ENCODE data around the gene ZNF385B. TPM values are rescaled to one million over a fixed set of nuclear protein-coding genes. Genes with fewer than 3 reads are reported as not detected.

Gene ZNF385B
- total RNA-seq, 5 donors from 2014 or later (not counting 1 experiment from before 2014, with no cell fraction given): 0.12 TPM; not detected in 4

GRCh38 chr2:179543361-179543901 is 318.0 kb downstream of the ZNF385B start:
- no peaks in the 10 kb centered on the region for H3K4me1 ChIP-seq (ENCODE audit: control insufficient read depth in 1 of 2, extremely low read depth in 1 of 2, insufficient read depth in 2 of 2, low read length in 2 of 2)
- Mint-ChIP-seq H3K27me3 (no peaks in the 10 kb centered on the region), H3K36me3 (no peaks in the 10 kb centered on the region), H3K27ac (no peak overlapping the region), H3K4me1 (no peaks in the 10 kb centered on the region), H3K4me3 (no peak overlapping the region), H3K9me3 (peaks cover 0 to 9% (median 6%) of the 10 kb centered on the region in 3 donors)
- H3K27ac ChIP-seq (ENCODE audit: low read length): no peak overlapping the region
- no peak for ATAC-seq (replicated peaks in 1 of 4)
- no peaks in the 10 kb centered on the region for H3K9me3 ChIP-seq
- POLR2A ChIA-PET: no interaction called here
- H3K36me3 ChIP-seq (ENCODE audit: control insufficient read depth in 2 of 2, extremely low read depth in 1 of 2, insufficient read depth in 1 of 2, low read length in 1 of 2): no peaks in the 10 kb centered on the region
- H3K4me3 ChIP-seq (ENCODE audit: control insufficient read depth in 1 of 2, extremely low read depth in 1 of 2, low read length in 1 of 2): no peak overlapping the region
- DNase-seq: no peak
- no peaks in the 10 kb centered on the region for H3K27me3 ChIP-seq (replicated peaks in 1 of 2; ENCODE audit: control insufficient read depth in 2 of 2, extremely low read depth in 1 of 2, insufficient read depth in 2 of 2, low read length in 1 of 2)
- 85% methylated on average over 3 of the region's 3 CpGs for WGBS (ENCODE audit: insufficient coverage)
- CTCF ChIA-PET: no interaction called here

DNA sequence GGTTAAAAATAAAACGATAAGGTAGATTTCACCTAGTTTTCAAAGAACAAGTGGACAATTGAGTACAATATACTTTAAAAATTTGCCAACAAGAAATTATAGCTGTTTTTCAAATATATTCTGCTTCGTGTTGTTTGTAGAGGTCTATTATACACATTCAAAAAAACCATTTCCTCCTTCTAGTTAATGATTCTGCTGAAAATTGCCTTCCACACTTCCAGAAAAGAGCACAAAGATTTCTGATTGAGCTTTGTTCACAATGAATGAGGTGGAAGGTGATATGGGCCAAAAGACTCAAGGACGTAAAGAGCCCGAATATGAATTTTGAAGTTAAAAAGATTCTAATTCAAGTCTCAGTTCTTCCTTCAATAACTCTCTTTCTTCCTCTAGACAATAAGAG is 319.8 kb downstream of the ZNF385B start:
- Histone ChIP-seq H3K9me3 (no peaks in the 10 kb centered on the region), H3K4me3 (ENCODE audit: control insufficient read depth in 1 of 2, extremely low read depth in 1 of 2, low read length in 1 of 2) (no peak overlapping the region), H3K27ac (ENCODE audit: low read length) (no peak overlapping the region), H3K36me3 (ENCODE audit: control insufficient read depth in 2 of 2, extremely low read depth in 1 of 2, insufficient read depth in 1 of 2, low read length in 1 of 2) (no peaks in the 10 kb centered on the region), H3K27me3 (replicated peaks in 1 of 2; ENCODE audit: control insufficient read depth in 2 of 2, extremely low read depth in 1 of 2, insufficient read depth in 2 of 2, low read length in 1 of 2) (no peaks in the 10 kb centered on the region), H3K4me1 (ENCODE audit: control insufficient read depth in 1 of 2, extremely low read depth in 1 of 2, insufficient read depth in 2 of 2, low read length in 2 of 2) (no peaks in the 10 kb centered on the region)
- DNase-seq: no peak
- H3K27ac Mint-ChIP-seq: no peak overlapping the region
- H3K4me3 Mint-ChIP-seq: no peak overlapping the region
- no peak for ATAC-seq (replicated peaks in 1 of 4)
- no peaks in the 10 kb centered on the region for H3K27me3 Mint-ChIP-seq
- peaks cover 0 to 9% (median 6%) of the 10 kb centered on the region in 3 donors for H3K9me3 Mint-ChIP-seq
- no CpG with 5 or more reads among the region's 4 CpGs for WGBS (ENCODE audit: insufficient coverage)
- POLR2A ChIA-PET: no interaction called here
- CTCF ChIA-PET: no interaction called here
- H3K4me1 Mint-ChIP-seq: no peaks in the 10 kb centered on the region
- no peaks in the 10 kb centered on the region for H3K36me3 Mint-ChIP-seq

- DNase-seq: no peak
- peaks cover 0 to 10% (median 6%) of the 10 kb centered on the region in 3 donors for H3K9me3 Mint-ChIP-seq
- H3K4me1 Mint-ChIP-seq: no peaks in the 10 kb centered on the region
- ATAC-seq (replicated peaks in 1 of 4): no peak
- no peak overlapping the region for H3K4me3 ChIP-seq (ENCODE audit: control insufficient read depth in 1 of 2, extremely low read depth in 1 of 2, low read length in 1 of 2)
- no peaks in the 10 kb centered on the region for H3K27me3 ChIP-seq (replicated peaks in 1 of 2; ENCODE audit: control insufficient read depth in 2 of 2, extremely low read depth in 1 of 2, insufficient read depth in 2 of 2, low read length in 1 of 2)
- H3K27ac ChIP-seq (ENCODE audit: low read length): no peak overlapping the region
- H3K36me3 Mint-ChIP-seq: no peaks in the 10 kb centered on the region
- CTCF ChIA-PET: no interaction called here
- POLR2A ChIA-PET: interaction anchor here in 1 of 2 donors (0.6 kb wide), 1 partner anchor 12 kb away, joined by 3 read pairs; no protein-coding TSS in a partner anchor
- H3K36me3 ChIP-seq (ENCODE audit: control insufficient read depth in 2 of 2, extremely low read depth in 1 of 2, insufficient read depth in 1 of 2, low read length in 1 of 2): no peaks in the 10 kb centered on the region
- no peaks in the 10 kb centered on the region for H3K9me3 ChIP-seq
- H3K27me3 Mint-ChIP-seq: no peaks in the 10 kb centered on the region
- no peak overlapping the region for H3K27ac Mint-ChIP-seq
- no CpG with 5 or more reads among the region's 1 CpG for WGBS (ENCODE audit: insufficient coverage)
- H3K4me3 Mint-ChIP-seq: no peak overlapping the region
- H3K4me1 ChIP-seq (ENCODE audit: control insufficient read depth in 1 of 2, extremely low read depth in 1 of 2, insufficient read depth in 2 of 2, low read length in 2 of 2): no peaks in the 10 kb centered on the region
These were observed 322.3 kb downstream of the ZNF385B start for GRCh38 chr2:179539124-179539511.

- DNase-seq: no peak
- CTCF ChIA-PET: no interaction called here
- Histone ChIP-seq H3K27ac (ENCODE audit: low read length) (no peak overlapping the region), H3K9me3 (no peaks in the 10 kb centered on the region), H3K4me1 (ENCODE audit: control insufficient read depth in 1 of 2, extremely low read depth in 1 of 2, insufficient read depth in 2 of 2, low read length in 2 of 2) (no peaks in the 10 kb centered on the region), H3K4me3 (ENCODE audit: control insufficient read depth in 1 of 2, extremely low read depth in 1 of 2, low read length in 1 of 2) (no peak overlapping the region), H3K27me3 (replicated peaks in 1 of 2; ENCODE audit: control insufficient read depth in 2 of 2, extremely low read depth in 1 of 2, insufficient read depth in 2 of 2, low read length in 1 of 2) (no peaks in the 10 kb centered on the region), H3K36me3 (ENCODE audit: control insufficient read depth in 2 of 2, extremely low read depth in 1 of 2, insufficient read depth in 1 of 2, low read length in 1 of 2) (no peaks in the 10 kb centered on the region)
- no peaks in the 10 kb centered on the region for H3K27me3 Mint-ChIP-seq
- peaks cover 0 to 10% (median 6%) of the 10 kb centered on the region in 3 donors for H3K9me3 Mint-ChIP-seq
- H3K27ac Mint-ChIP-seq: no peak overlapping the region
- H3K36me3 Mint-ChIP-seq: no peaks in the 10 kb centered on the region
- H3K4me1 Mint-ChIP-seq: no peaks in the 10 kb centered on the region
- WGBS (ENCODE audit: insufficient coverage): no CpG with 5 or more reads among the region's 1 CpG
- POLR2A ChIA-PET: interaction anchor here in 1 of 2 donors (0.6 kb wide), 1 partner anchor 11 kb away, joined by 3 read pairs; no protein-coding TSS in a partner anchor
- H3K4me3 Mint-ChIP-seq: no peak overlapping the region
- no peak for ATAC-seq (replicated peaks in 1 of 4)
These were observed 322.8 kb downstream of the ZNF385B start for GRCh38 chr2:179538406-179539123.

- Mint-ChIP-seq H3K4me3 (no peak overlapping the region), H3K9me3 (peaks cover 0 to 10% (median 6%) of the 10 kb centered on the region in 3 donors), H3K27ac (no peak overlapping the region), H3K36me3 (no peaks in the 10 kb centered on the region), H3K4me1 (no peaks in the 10 kb centered on the region), H3K27me3 (no peaks in the 10 kb centered on the region)
- DNase-seq (no peak), ATAC-seq (replicated peaks in 1 of 4) (no peak)
- no CpG with 5 or more reads among the region's 1 CpG for WGBS (ENCODE audit: insufficient coverage)
- POLR2A ChIA-PET: no interaction called here
- Histone ChIP-seq H3K27ac (ENCODE audit: low read length) (no peak overlapping the region), H3K9me3 (no peaks in the 10 kb centered on the region), H3K4me3 (ENCODE audit: control insufficient read depth in 1 of 2, extremely low read depth in 1 of 2, low read length in 1 of 2) (no peak overlapping the region), H3K27me3 (replicated peaks in 1 of 2; ENCODE audit: control insufficient read depth in 2 of 2, extremely low read depth in 1 of 2, insufficient read depth in 2 of 2, low read length in 1 of 2) (no peaks in the 10 kb centered on the region), H3K36me3 (ENCODE audit: control insufficient read depth in 2 of 2, extremely low read depth in 1 of 2, insufficient read depth in 1 of 2, low read length in 1 of 2) (no peaks in the 10 kb centered on the region), H3K4me1 (ENCODE audit: control insufficient read depth in 1 of 2, extremely low read depth in 1 of 2, insufficient read depth in 2 of 2, low read length in 2 of 2) (no peaks in the 10 kb centered on the region)
- CTCF ChIA-PET: no interaction called here
These were observed 325.2 kb downstream of the ZNF385B start for GRCh38 chr2:179536185-179536584.

DNA sequence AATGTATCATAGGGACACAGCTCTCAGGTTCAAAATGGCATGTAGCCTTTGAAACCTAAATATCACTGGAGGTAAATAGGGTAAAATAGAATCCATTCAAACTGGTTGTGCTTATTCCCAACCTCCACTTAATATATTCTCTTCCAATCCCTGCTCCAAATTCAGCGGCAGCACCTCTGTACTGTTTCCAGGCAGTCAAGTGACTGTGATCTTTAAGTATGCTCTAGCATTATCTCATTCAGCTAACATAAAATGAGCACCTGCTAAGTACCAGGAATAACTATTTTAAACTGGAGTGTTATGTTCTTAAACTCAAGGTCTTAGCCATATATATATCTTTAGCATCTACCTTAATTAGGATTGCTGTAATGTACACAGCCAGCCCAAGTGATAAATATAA is 327.5 kb downstream of the ZNF385B start:
- CTCF ChIA-PET: no interaction called here
- no CpG with 5 or more reads among the region's 1 CpG for WGBS (ENCODE audit: insufficient coverage)
- POLR2A ChIA-PET: no interaction called here
- H3K4me3 ChIP-seq (ENCODE audit: control insufficient read depth in 1 of 2, extremely low read depth in 1 of 2, low read length in 1 of 2): no peak overlapping the region
- H3K4me3 Mint-ChIP-seq: no peak overlapping the region
- DNase-seq: no peak
- H3K36me3 ChIP-seq (ENCODE audit: control insufficient read depth in 2 of 2, extremely low read depth in 1 of 2, insufficient read depth in 1 of 2, low read length in 1 of 2): no peaks in the 10 kb centered on the region
- H3K27me3 ChIP-seq (replicated peaks in 1 of 2; ENCODE audit: control insufficient read depth in 2 of 2, extremely low read depth in 1 of 2, insufficient read depth in 2 of 2, low read length in 1 of 2): no peaks in the 10 kb centered on the region
- H3K27ac ChIP-seq (ENCODE audit: low read length): no peak overlapping the region
- no peaks in the 10 kb centered on the region for H3K27me3 Mint-ChIP-seq
- H3K9me3 Mint-ChIP-seq: peaks cover 0 to 3% (median under 1%) of the 10 kb centered on the region in 3 donors
- no peaks in the 10 kb centered on the region for H3K4me1 ChIP-seq (ENCODE audit: control insufficient read depth in 1 of 2, extremely low read depth in 1 of 2, insufficient read depth in 2 of 2, low read length in 2 of 2)
- H3K36me3 Mint-ChIP-seq: no peaks in the 10 kb centered on the region
- no peak overlapping the region for H3K27ac Mint-ChIP-seq
- no peak for ATAC-seq (replicated peaks in 1 of 4)
- H3K4me1 Mint-ChIP-seq: no peaks in the 10 kb centered on the region
- H3K9me3 ChIP-seq: no peaks in the 10 kb centered on the region

Data from T-cell (primary cell).